ENCODE data around the gene DCP1B. TPM values are rescaled to one million over a fixed set of nuclear protein-coding genes. Genes with fewer than 3 reads are reported as not detected.

DCP1B gene
- total RNA-seq, 3 donors from 2014 or later (not counting 1 experiment from before 2014, with no cell fraction given) = 4.7 to 8.5 (median 7.5) TPM

GRCh38 chr12:1908758-1909157, 95.5 kb downstream of the DCP1B start:
- H3K27ac ChIP-seq (ENCODE audit: low read length) = no peak overlapping the region
- DNase-seq = no peak
- Mint-ChIP-seq H3K36me3 (peaks cover 22% of the 10 kb centered on the region), H3K4me1 (peaks cover 5 to 12% of the 10 kb centered on the region in 2 donors), H3K4me3 (no peak overlapping the region), H3K9me3 (peaks cover 0 to 9% of the 10 kb centered on the region in 2 donors), H3K27me3 (ENCODE audit: low read depth in 2 of 2) (peaks cover 12 to 23% of the 10 kb centered on the region in 2 donors), H3K27ac (no peak overlapping the region)
- no peak for TF ChIP-seq CTCF (IDR thresholded peaks at IDR 0.05)
- H3K4me3 ChIP-seq (ENCODE audit: low read length) = no peak overlapping the region
- H3K9me3 ChIP-seq (ENCODE audit: control insufficient read depth, insufficient read depth, low read length) = peaks cover 4% of the 10 kb centered on the region
- intact Hi-C loops (cut with micrococcal nuclease) = no loop called here
- WGBS (ENCODE audit: insufficient coverage) = 97% methylated on average over 26 of the region's 26 CpGs
- ATAC-seq = no peak
- H3K4me1 ChIP-seq (ENCODE audit: control insufficient read depth, insufficient read depth, low read length) = peaks cover 9% of the 10 kb centered on the region
- H3K27me3 ChIP-seq (ENCODE audit: control insufficient read depth, insufficient read depth, low read length) = peaks cover 4% of the 10 kb centered on the region
- H3K36me3 ChIP-seq (ENCODE audit: control insufficient read depth, insufficient read depth, low read length) = no peaks in the 10 kb centered on the region

DNA sequence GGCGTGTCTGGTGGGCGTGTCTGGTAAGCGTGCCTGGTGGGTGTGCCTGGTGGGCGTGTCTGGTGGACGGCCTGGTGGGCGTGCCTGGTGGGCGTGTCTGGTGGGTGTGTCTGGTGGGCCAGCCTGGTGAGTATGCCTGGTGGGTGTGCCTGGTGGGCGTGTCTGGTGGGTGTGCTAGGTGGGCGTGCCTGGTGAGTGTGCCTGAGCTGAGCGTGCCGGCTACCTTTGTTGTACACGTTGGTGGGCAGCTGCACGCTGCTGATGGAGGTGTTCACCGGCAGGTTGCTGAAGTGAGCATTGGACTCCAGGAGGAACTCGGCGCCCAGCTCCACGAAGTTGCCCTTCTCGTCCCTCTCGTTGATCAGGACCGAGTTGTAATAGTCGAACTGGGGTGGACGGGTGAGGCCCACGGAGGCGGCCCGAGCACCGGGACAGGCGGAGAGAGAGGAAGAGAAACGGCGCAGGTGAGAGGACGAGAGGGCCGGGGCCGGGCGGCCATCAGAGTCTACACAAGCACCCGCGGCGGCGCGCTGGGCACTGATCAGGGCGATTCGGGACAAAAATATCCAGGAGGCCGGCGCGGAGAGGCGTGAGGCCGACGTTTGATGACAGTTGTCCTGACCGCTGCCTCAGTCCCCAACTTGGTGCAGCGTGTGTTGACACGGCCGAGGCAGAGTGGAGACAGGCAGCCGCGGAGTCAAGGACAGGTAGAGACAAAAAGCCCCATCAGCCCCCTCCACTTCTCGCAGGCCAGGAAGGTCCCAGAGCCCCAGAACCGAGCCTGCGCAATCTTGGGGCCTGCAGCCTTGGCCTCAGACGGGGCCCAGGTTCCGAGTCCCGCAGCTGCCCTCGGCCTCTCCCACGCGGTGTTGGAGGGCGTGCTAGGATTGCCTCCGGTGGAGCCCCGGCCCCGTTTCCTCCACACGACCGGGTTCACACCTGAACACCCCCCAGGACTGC, 96.3 kb downstream of the DCP1B start:
- H3K36me3 ChIP-seq (ENCODE audit: control insufficient read depth, insufficient read depth, low read length) = no peaks in the 10 kb centered on the region
- TF ChIP-seq CTCF (IDR thresholded peaks at IDR 0.05) = no peak
- Mint-ChIP-seq H3K36me3 (peaks cover 30% of the 10 kb centered on the region), H3K27me3 (ENCODE audit: low read depth in 2 of 2) (peaks cover 15 to 27% of the 10 kb centered on the region in 2 donors), H3K9me3 (peaks cover 3 to 12% of the 10 kb centered on the region in 2 donors), H3K27ac (no peak overlapping the region), H3K4me1 (peaks cover 5 to 12% of the 10 kb centered on the region in 2 donors), H3K4me3 (peak overlapping the region; percentile 66)
- intact Hi-C loops (cut with micrococcal nuclease) = no loop called here
- 50% methylated on average over 67 of the region's 67 CpGs for WGBS (ENCODE audit: insufficient coverage)
- no peak overlapping the region for H3K27ac ChIP-seq (ENCODE audit: low read length)
- H3K4me3 ChIP-seq (ENCODE audit: low read length) = no peak overlapping the region
- peaks cover 9% of the 10 kb centered on the region for H3K4me1 ChIP-seq (ENCODE audit: control insufficient read depth, insufficient read depth, low read length)
- ATAC-seq (peak in 1 of 3 donors; percentile 45), DNase-seq (peak in 1 of 2 donors; percentile 37)
- H3K27me3 ChIP-seq (ENCODE audit: control insufficient read depth, insufficient read depth, low read length) = peaks cover 4% of the 10 kb centered on the region
- peaks cover 4% of the 10 kb centered on the region for H3K9me3 ChIP-seq (ENCODE audit: control insufficient read depth, insufficient read depth, low read length)

- Histone ChIP-seq H3K27me3 (ENCODE audit: control insufficient read depth, insufficient read depth, low read length) (peaks cover 4% of the 10 kb centered on the region), H3K4me3 (ENCODE audit: low read length) (no peak overlapping the region), H3K36me3 (ENCODE audit: control insufficient read depth, insufficient read depth, low read length) (no peaks in the 10 kb centered on the region), H3K27ac (ENCODE audit: low read length) (no peak overlapping the region), H3K9me3 (ENCODE audit: control insufficient read depth, insufficient read depth, low read length) (peaks cover 4% of the 10 kb centered on the region), H3K4me1 (ENCODE audit: control insufficient read depth, insufficient read depth, low read length) (peaks cover 9% of the 10 kb centered on the region)
- no peak for TF ChIP-seq CTCF (IDR thresholded peaks at IDR 0.05)
- Mint-ChIP-seq H3K36me3 (peaks cover 43% of the 10 kb centered on the region), H3K4me3 (no peak overlapping the region), H3K4me1 (peaks cover 5 to 12% of the 10 kb centered on the region in 2 donors), H3K9me3 (peaks cover 7 to 15% of the 10 kb centered on the region in 2 donors), H3K27ac (no peak overlapping the region), H3K27me3 (ENCODE audit: low read depth in 2 of 2) (peaks cover 18 to 41% of the 10 kb centered on the region in 2 donors)
- intact Hi-C loops (cut with micrococcal nuclease) = no loop called here
- 74% methylated on average over 3 of the region's 3 CpGs for WGBS (ENCODE audit: insufficient coverage)
- no peak for DNase-seq
- ATAC-seq = no peak
These were observed 97.7 kb downstream of the DCP1B start for GRCh38 chr12:1906579-1906978.

Measured in natural killer cell (primary cell).